ENCODE results near the gene CDH23.
A peak's percentile ranks its signal among the peaks of the same experiment; 100 is the strongest.

CDH23 gene

GRCh38 chr10:71648254-71648932 is 251.7 kb downstream of the CDH23 start:
- Histone ChIP-seq H3K4me1 (ENCODE audit: control insufficient read depth, insufficient read depth, low read length) (peaks cover 9% of the 10 kb centered on the region; the same call in 1 of the 2 replicates), H3K36me3 (ENCODE audit: control insufficient read depth, insufficient read depth, low read length) (no peaks in the 10 kb centered on the region), H3K27me3 (ENCODE audit: control insufficient read depth, insufficient read depth, low read length) (no peaks in the 10 kb centered on the region), H3K4me3 (ENCODE audit: low read depth, low read length) (no peak overlapping the region), H3K9ac (ENCODE audit: low read depth, low read length) (no peak overlapping the region), H3K27ac (ENCODE audit: low read depth, low read length) (no peak overlapping the region), H3K9me3 (ENCODE audit: control insufficient read depth, insufficient read depth, low read length) (no peaks in the 10 kb centered on the region)

- H3K27ac ChIP-seq (ENCODE audit: low read depth, low read length) = no peak overlapping the region
- peaks cover 9% of the 10 kb centered on the region; the same call in 1 of the 2 replicates for H3K4me1 ChIP-seq (ENCODE audit: control insufficient read depth, insufficient read depth, low read length)
- H3K27me3 ChIP-seq (ENCODE audit: control insufficient read depth, insufficient read depth, low read length) = no peaks in the 10 kb centered on the region
- H3K4me3 ChIP-seq (ENCODE audit: low read depth, low read length) = no peak overlapping the region
- no peak overlapping the region for H3K9ac ChIP-seq (ENCODE audit: low read depth, low read length)
- no peaks in the 10 kb centered on the region for H3K9me3 ChIP-seq (ENCODE audit: control insufficient read depth, insufficient read depth, low read length)
- no peaks in the 10 kb centered on the region for H3K36me3 ChIP-seq (ENCODE audit: control insufficient read depth, insufficient read depth, low read length)
These were observed 252.2 kb downstream of the CDH23 start for GRCh38 chr10:71648933-71649320.

DNA sequence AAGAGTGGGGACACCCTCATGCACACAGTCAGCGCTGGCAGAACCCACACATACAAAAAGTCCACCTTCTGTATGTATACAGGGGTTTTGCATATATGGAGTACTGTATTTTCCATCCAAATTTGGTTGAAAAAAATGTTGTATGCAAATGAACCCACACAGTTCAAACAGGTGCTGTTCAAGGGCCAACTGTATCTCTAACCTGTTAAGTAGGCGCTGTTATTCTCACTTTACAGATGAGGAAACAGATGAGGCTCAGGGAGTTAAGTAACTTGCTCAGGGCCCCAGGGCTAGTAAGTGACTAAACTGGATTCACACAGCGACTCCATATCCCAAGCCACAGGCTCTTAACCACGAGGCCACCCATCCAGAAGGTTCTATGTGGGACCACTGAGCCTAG is 252.9 kb downstream of the CDH23 start:
- no peak overlapping the region for H3K4me3 ChIP-seq (ENCODE audit: low read depth, low read length)

DNA sequence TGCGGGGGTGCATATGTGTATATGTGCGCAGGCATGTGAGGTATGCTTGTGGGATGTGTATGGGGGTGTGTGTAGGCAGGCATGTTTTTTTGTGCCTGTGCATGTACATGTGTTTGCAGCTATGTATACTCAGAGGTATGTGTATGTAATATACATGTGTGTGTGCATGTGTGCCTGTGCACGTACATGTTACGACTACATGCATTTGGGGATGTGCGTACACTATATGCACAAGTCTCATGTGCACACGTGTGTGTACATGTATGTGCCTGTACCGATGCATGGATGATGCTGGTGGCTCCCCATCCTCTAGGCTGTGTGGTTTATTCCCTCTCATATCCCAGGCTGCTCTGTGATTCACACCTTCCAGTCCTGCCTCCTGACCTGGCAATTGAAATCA is 253.7 kb downstream of the CDH23 start:
- H3K27ac ChIP-seq (ENCODE audit: low read depth, low read length) = no peak overlapping the region
- H3K4me1 ChIP-seq (ENCODE audit: control insufficient read depth, insufficient read depth, low read length) = peaks cover 9% of the 10 kb centered on the region; the same call in 1 of the 2 replicates
- no peaks in the 10 kb centered on the region for H3K36me3 ChIP-seq (ENCODE audit: control insufficient read depth, insufficient read depth, low read length)
- no peaks in the 10 kb centered on the region for H3K9me3 ChIP-seq (ENCODE audit: control insufficient read depth, insufficient read depth, low read length)
- no peak overlapping the region for H3K9ac ChIP-seq (ENCODE audit: low read depth, low read length)
- no peak overlapping the region for H3K4me3 ChIP-seq (ENCODE audit: low read depth, low read length)
- peaks cover 11% of the 10 kb centered on the region for H3K27me3 ChIP-seq (ENCODE audit: control insufficient read depth, insufficient read depth, low read length)

More for the DNA sequence above, 252.9 kb downstream of the CDH23 start:
- Histone ChIP-seq H3K4me1 (ENCODE audit: control insufficient read depth, insufficient read depth, low read length) (peaks cover 9% of the 10 kb centered on the region; the same call in 1 of the 2 replicates), H3K27me3 (ENCODE audit: control insufficient read depth, insufficient read depth, low read length) (peaks cover 3% of the 10 kb centered on the region), H3K9ac (ENCODE audit: low read depth, low read length) (no peak overlapping the region), H3K9me3 (ENCODE audit: control insufficient read depth, insufficient read depth, low read length) (no peaks in the 10 kb centered on the region), H3K36me3 (ENCODE audit: control insufficient read depth, insufficient read depth, low read length) (no peaks in the 10 kb centered on the region), H3K27ac (ENCODE audit: low read depth, low read length) (no peak overlapping the region)

DNA sequence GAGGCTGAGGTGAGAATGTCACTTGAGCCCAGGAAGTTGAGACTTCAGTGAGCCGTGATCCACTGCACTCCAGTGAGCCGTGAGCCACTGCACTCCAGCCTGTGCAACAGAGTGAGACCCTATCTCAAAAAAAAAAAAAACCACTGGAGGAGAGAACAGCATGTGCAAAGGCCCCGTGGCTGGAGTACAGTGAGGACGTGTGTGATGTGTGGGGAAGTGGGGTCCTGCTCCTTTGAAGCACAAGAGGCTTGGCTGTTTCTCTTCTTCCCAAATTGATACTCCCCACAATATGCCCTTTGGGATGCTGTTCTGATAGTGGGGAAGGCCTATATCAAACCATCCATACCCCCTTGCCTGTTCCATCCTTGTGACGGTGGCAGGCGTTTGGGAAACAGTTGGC is 254.7 kb downstream of the CDH23 start:
- H3K27me3 ChIP-seq (ENCODE audit: control insufficient read depth, insufficient read depth, low read length) = peaks cover 21% of the 10 kb centered on the region
- peaks cover 14% of the 10 kb centered on the region; the same call in 1 of the 2 replicates for H3K4me1 ChIP-seq (ENCODE audit: control insufficient read depth, insufficient read depth, low read length)
- H3K4me3 ChIP-seq (ENCODE audit: low read depth, low read length) = no peak overlapping the region
- no peak overlapping the region for H3K9ac ChIP-seq (ENCODE audit: low read depth, low read length)
- no peaks in the 10 kb centered on the region for H3K9me3 ChIP-seq (ENCODE audit: control insufficient read depth, insufficient read depth, low read length)
- H3K36me3 ChIP-seq (ENCODE audit: control insufficient read depth, insufficient read depth, low read length) = no peaks in the 10 kb centered on the region
- H3K27ac ChIP-seq (ENCODE audit: low read depth, low read length) = no peak overlapping the region

DNA sequence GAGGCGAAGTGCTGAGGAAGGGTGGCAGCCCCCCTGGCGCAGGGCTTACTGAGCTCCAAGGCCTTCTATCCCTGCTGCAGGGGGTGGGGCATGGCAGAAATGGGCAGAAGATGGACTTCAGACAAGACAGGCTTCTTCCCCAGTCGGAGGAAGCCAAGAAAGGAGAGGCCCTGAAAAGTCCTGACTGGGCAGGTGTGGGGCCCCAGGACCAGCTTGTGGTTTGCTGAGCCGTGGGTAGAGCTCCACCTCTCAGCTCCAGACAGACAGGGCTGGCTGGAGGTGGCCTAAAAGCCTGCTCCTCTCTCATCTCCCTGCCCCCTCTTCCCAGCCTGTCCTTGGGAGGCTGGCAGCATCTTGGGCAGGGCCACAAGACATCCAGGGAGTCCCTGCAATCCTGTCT is 255.2 kb downstream of the CDH23 start:
- Histone ChIP-seq H3K4me1 (ENCODE audit: control insufficient read depth, insufficient read depth, low read length) (peaks cover 19% of the 10 kb centered on the region), H3K4me3 (ENCODE audit: low read depth, low read length) (no peak overlapping the region), H3K9ac (ENCODE audit: low read depth, low read length) (no peak overlapping the region), H3K27ac (ENCODE audit: low read depth, low read length) (no peak overlapping the region), H3K36me3 (ENCODE audit: control insufficient read depth, insufficient read depth, low read length) (no peaks in the 10 kb centered on the region), H3K27me3 (ENCODE audit: control insufficient read depth, insufficient read depth, low read length) (peaks cover 26% of the 10 kb centered on the region), H3K9me3 (ENCODE audit: control insufficient read depth, insufficient read depth, low read length) (no peaks in the 10 kb centered on the region)

GRCh38 chr10:71653044-71653443 is 256.3 kb downstream of the CDH23 start:
- Histone ChIP-seq H3K27me3 (ENCODE audit: control insufficient read depth, insufficient read depth, low read length) (peaks cover 27% of the 10 kb centered on the region), H3K9me3 (ENCODE audit: control insufficient read depth, insufficient read depth, low read length) (no peaks in the 10 kb centered on the region), H3K4me3 (ENCODE audit: low read depth, low read length) (no peak overlapping the region), H3K36me3 (ENCODE audit: control insufficient read depth, insufficient read depth, low read length) (no peaks in the 10 kb centered on the region), H3K4me1 (ENCODE audit: control insufficient read depth, insufficient read depth, low read length) (peaks cover 24% of the 10 kb centered on the region), H3K9ac (ENCODE audit: low read depth, low read length) (no peak overlapping the region), H3K27ac (ENCODE audit: low read depth, low read length) (no peak overlapping the region)

DNA sequence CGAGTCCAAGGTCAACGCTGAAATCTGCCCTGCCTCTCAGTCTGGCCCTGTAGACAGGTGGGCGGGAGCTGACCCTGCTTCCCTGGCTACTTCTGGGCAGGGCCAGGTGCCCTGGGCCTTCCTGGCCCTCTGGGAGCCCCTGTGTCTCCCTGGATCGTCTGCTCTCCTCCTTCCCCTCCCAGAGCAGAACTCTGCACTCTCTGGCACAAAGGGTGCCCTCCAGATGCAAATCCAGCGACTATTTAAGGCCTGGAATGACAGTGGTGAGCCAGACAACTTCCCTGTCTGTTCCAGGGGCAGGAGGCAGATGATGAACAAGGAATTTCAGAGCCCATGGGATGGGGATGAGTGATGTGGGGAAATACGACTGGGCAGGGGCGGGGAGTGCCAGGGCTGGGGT is 259.5 kb downstream of the CDH23 start:
- Histone ChIP-seq H3K4me3 (ENCODE audit: low read depth, low read length) (no peak overlapping the region), H3K27ac (ENCODE audit: low read depth, low read length) (no peak overlapping the region), H3K27me3 (ENCODE audit: control insufficient read depth, insufficient read depth, low read length) (peaks cover 53% of the 10 kb centered on the region), H3K9ac (ENCODE audit: low read depth, low read length) (no peak overlapping the region), H3K36me3 (ENCODE audit: control insufficient read depth, insufficient read depth, low read length) (no peaks in the 10 kb centered on the region), H3K9me3 (ENCODE audit: control insufficient read depth, insufficient read depth, low read length) (no peaks in the 10 kb centered on the region), H3K4me1 (ENCODE audit: control insufficient read depth, insufficient read depth, low read length) (peaks cover 41% of the 10 kb centered on the region)

DNA sequence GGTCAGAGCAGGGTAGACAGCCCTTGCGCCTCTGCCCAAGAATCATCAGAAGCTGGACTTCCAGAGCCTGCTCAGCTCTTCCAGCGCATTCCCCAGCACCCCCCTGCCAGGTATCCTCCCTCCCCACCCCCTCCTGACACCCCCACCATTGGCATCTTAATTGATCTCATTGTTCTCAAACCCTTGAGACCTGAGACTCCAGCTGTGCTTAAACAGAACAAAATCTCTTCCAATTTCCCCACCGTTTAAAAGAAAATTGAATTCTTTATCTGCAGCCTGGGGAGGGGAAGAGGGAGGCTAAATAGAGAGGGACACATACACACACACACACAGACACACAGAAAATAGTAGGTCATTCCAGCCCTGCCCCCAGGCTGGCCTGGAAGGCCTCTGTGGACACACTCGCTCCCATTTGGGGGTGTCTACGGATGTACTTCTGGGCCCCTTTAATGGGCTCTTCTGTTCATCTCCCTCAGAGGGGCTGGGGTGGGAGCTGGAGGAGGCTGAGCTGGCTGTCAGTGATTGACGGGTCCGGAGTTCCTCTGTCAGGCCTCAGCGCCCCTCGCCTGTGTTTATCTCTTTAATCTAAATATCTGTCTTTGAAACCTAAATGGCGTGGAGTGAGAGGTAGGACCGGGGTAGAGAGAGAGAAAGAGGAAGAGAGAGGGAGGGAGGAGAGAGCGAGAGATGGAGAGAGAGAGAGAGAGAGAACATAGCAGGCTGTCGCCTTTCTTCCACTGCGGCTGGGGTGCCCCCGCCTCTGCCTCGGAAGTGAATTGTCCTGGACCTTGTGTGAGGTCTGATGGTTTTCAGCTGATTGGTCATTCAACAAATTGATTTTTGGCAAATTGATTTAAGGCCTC is 261.1 kb downstream of the CDH23 start:
- H3K9ac ChIP-seq (ENCODE audit: low read depth, low read length) = no peak overlapping the region
- H3K36me3 ChIP-seq (ENCODE audit: control insufficient read depth, insufficient read depth, low read length) = no peaks in the 10 kb centered on the region
- H3K4me1 ChIP-seq (ENCODE audit: control insufficient read depth, insufficient read depth, low read length) = peaks cover 43% of the 10 kb centered on the region
- H3K4me3 ChIP-seq (ENCODE audit: low read depth, low read length) = peak overlapping the region; percentile 44; the same call in 1 of the 2 replicates
- H3K27me3 ChIP-seq (ENCODE audit: control insufficient read depth, insufficient read depth, low read length) = peaks cover 53% of the 10 kb centered on the region
- H3K27ac ChIP-seq (ENCODE audit: low read depth, low read length) = peak overlapping the region; percentile 85
- no peaks in the 10 kb centered on the region for H3K9me3 ChIP-seq (ENCODE audit: control insufficient read depth, insufficient read depth, low read length)

GRCh38 chr10:71658467-71658745 is 261.7 kb downstream of the CDH23 start:
- no peak overlapping the region; the same call in 1 of the 2 replicates for H3K9ac ChIP-seq (ENCODE audit: low read depth, low read length)
- no peaks in the 10 kb centered on the region for H3K36me3 ChIP-seq (ENCODE audit: control insufficient read depth, insufficient read depth, low read length)
- peaks cover 43% of the 10 kb centered on the region for H3K4me1 ChIP-seq (ENCODE audit: control insufficient read depth, insufficient read depth, low read length)
- H3K4me3 ChIP-seq (ENCODE audit: low read depth, low read length) = 0 out of 2 replicates have a peak overlapping the region, but pooled peaks have one; percentile 44
- H3K27me3 ChIP-seq (ENCODE audit: control insufficient read depth, insufficient read depth, low read length) = peaks cover 53% of the 10 kb centered on the region
- no peaks in the 10 kb centered on the region for H3K9me3 ChIP-seq (ENCODE audit: control insufficient read depth, insufficient read depth, low read length)
- peak overlapping the region; percentile 85 for H3K27ac ChIP-seq (ENCODE audit: low read depth, low read length)

DNA sequence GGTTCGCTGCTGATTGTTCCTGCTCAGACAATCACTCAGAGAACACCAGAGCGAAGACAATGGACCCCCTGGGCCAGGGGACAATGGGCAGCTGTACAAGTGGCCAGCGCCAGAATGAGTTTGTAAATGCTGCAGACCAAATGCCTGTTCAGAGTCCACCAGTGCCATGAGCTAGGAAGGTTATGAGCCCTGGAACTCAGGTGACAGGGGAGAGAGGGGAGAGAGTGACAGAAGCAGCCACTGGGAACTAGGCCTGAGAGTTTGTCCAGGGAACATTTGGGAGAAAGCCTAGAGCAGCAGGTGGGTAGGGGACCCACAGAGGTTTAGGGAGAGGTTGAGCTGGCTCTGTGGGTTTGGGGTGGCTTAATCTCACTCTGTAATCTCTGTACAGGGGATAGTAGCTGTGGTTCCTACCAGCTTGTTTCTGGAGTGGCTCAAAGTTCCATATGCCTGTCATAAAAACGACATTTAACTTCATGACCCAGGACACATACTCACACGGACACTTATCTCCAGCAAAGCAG is 262.5 kb downstream of the CDH23 start:
- no peaks in the 10 kb centered on the region for H3K36me3 ChIP-seq (ENCODE audit: control insufficient read depth, insufficient read depth, low read length)
- peaks cover 53% of the 10 kb centered on the region for H3K27me3 ChIP-seq (ENCODE audit: control insufficient read depth, insufficient read depth, low read length)
- peaks cover 43% of the 10 kb centered on the region for H3K4me1 ChIP-seq (ENCODE audit: control insufficient read depth, insufficient read depth, low read length)
- H3K4me3 ChIP-seq (ENCODE audit: low read depth, low read length) = no peak overlapping the region
- H3K27ac ChIP-seq (ENCODE audit: low read depth, low read length) = no peak overlapping the region
- H3K9ac ChIP-seq (ENCODE audit: low read depth, low read length) = no peak overlapping the region
- no peaks in the 10 kb centered on the region for H3K9me3 ChIP-seq (ENCODE audit: control insufficient read depth, insufficient read depth, low read length)
